ENCODE data around the gene JMJD8.

Gene JMJD8

DNA sequence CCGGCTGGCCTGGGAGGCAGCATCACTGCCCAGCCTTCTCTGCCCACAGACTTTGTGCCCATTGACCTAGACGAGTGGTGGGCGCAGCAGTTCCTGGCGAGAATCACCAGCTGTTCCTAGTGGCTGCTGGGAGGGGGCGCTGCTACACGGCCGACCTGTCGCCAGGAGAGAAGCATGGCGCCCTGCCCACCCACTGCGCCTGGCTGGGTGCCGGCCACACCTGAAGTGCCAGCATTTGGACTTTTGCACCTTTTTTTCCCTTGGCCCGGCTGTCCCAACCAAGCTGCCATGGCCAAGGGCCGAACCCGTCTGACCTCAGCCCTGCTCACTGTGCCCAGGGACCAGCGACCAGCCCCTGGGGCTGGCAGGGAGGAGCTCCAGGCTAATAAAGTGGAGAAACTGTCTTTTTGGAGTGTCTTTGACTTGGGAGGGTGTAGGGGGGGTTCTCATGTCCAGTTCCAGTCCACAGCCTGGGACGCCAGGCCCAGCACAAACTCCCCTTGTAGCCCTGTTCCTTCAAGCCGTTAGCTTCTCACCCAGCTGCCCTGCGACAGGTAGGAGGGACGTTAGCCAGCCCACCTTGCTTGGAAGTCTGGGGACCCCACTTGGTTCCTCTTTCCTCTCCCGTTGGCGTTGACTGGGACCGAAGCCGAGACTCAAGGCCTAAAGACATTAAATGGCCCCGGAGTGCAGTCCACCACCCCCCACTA, 35.9 kb downstream of the JMJD8 start:
- DNase-seq (ENCODE audit: low spot score): peak; percentile 40
- H3K36me3 Mint-ChIP-seq (ENCODE audit: low read depth): no peaks in the 10 kb centered on the region

DNA sequence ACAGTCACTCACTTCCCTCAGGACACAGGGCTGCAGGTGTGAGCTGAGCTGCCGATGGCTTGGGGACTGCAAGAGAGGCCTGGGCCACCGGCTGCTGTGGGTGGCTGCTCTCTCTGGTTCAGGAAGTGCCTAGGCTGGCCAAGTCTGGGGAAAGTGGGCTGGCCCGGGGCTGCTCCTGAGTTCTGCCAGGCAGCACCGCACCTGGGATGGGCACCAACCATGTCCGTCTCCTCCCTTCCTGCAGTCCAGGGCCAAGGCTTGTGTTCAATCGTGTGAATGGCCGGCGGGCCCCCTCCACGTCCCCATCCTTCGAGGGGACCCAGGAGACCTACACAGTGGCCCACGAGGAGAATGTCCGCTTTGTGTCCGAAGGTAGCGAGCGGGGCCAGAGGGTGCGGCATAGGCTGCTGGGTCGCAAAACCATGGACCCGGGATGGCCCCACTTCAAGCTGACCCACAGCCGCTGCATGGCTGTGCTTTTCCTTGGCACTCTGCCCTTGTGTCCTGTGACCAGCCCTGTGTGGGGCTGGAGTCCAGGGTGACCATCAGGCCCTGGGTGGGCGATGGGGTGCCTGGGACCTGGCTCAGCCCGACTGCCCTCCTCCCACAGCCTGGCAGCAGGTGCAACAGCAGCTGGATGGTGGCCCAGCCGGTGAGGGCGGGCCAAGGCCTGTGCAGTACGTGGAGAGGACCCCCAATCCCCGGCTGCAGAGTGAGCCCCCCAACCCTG, 36.8 kb downstream of the JMJD8 start:
- Mint-ChIP-seq H3K27me3 (ENCODE audit: low read depth) (no peaks in the 10 kb centered on the region), H3K27ac (no peak overlapping the region), H3K9me3 (no peaks in the 10 kb centered on the region), H3K4me1 (ENCODE audit: low read depth) (peaks cover 9% of the 10 kb centered on the region), H3K36me3 (ENCODE audit: low read depth) (no peaks in the 10 kb centered on the region), H3K4me3 (no peak overlapping the region)
- no peak for DNase-seq (ENCODE audit: low spot score)

More for the DNA sequence above, 35.9 kb downstream of the JMJD8 start:
- H3K27me3 Mint-ChIP-seq (ENCODE audit: low read depth): no peaks in the 10 kb centered on the region
- H3K9me3 Mint-ChIP-seq: no peaks in the 10 kb centered on the region
- H3K27ac Mint-ChIP-seq: peak overlapping the region; percentile 69
- peak overlapping the region; percentile 78 for H3K4me3 Mint-ChIP-seq
- peaks cover 9% of the 10 kb centered on the region for H3K4me1 Mint-ChIP-seq (ENCODE audit: low read depth)

DNA sequence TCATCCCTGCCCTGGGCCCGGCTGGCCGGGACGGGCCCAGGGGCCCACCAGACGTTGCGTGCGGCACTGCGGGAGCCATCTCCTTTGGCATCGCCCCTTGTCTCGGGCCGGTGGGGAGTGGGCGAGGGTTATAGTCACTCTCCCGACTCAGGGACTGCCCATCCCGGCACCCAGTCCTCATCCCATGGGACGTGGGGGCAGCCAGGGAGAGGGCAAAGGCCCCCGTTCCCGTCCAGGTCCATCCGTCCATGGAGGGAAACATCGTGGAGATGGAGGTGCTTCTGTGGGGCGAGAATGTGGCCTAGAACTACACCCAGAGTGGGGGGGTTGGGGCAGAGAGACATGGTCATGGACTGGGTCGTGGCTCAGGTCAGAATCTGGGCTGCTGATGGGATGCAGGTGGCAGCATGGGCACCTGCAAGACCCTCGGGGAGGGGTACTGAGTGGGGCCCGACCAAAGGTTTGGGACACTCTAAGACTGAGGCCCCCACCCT, 37.4 kb downstream of the JMJD8 start:
- H3K4me1 Mint-ChIP-seq (ENCODE audit: low read depth): peaks cover 9% of the 10 kb centered on the region
- H3K4me3 Mint-ChIP-seq: no peak overlapping the region
- no peaks in the 10 kb centered on the region for H3K9me3 Mint-ChIP-seq
- DNase-seq (ENCODE audit: low spot score): no peak
- H3K27me3 Mint-ChIP-seq (ENCODE audit: low read depth): no peaks in the 10 kb centered on the region
- H3K27ac Mint-ChIP-seq: no peak overlapping the region
- no peaks in the 10 kb centered on the region for H3K36me3 Mint-ChIP-seq (ENCODE audit: low read depth)

GRCh38 chr16:645852-646678, 38.1 kb downstream of the JMJD8 start:
- H3K4me1 Mint-ChIP-seq (ENCODE audit: low read depth): peaks cover 9% of the 10 kb centered on the region
- no peaks in the 10 kb centered on the region for H3K36me3 Mint-ChIP-seq (ENCODE audit: low read depth)
- no peaks in the 10 kb centered on the region for H3K27me3 Mint-ChIP-seq (ENCODE audit: low read depth)
- no peak overlapping the region for H3K4me3 Mint-ChIP-seq
- no peaks in the 10 kb centered on the region for H3K9me3 Mint-ChIP-seq
- no peak overlapping the region for H3K27ac Mint-ChIP-seq
- no peak for DNase-seq (ENCODE audit: low spot score)

DNA sequence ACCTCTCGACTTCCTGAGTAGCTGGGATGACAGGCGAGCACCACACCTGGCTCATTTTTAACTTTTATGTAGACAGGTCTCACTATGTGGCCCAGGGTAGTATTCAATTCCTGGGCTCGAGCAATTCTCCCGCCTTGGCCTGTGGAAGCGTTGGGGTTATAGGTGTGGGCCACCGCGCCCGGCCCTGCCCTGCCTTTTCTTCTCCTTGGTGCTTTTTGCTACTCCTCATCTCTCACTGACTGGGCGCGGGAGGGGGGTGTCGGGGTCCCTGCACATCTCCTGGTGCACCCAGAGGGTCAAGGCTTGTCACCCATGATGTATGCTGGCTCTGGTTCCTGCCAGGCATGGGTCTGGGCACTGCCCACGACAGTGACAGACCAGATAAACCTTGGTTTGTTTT, 39.6 kb downstream of the JMJD8 start:
- Mint-ChIP-seq H3K27ac (peak overlapping the region; percentile 21), H3K36me3 (ENCODE audit: low read depth) (no peaks in the 10 kb centered on the region), H3K9me3 (no peaks in the 10 kb centered on the region), H3K27me3 (ENCODE audit: low read depth) (no peaks in the 10 kb centered on the region), H3K4me1 (ENCODE audit: low read depth) (peaks cover 9% of the 10 kb centered on the region), H3K4me3 (peak overlapping the region; percentile 55)
- no peak for DNase-seq (ENCODE audit: low spot score)

- H3K4me1 Mint-ChIP-seq (ENCODE audit: low read depth): peaks cover 9% of the 10 kb centered on the region
- H3K9me3 Mint-ChIP-seq: no peaks in the 10 kb centered on the region
- H3K27ac Mint-ChIP-seq: peak overlapping the region; percentile 41
- peak overlapping the region; percentile 75 for H3K4me3 Mint-ChIP-seq
- H3K36me3 Mint-ChIP-seq (ENCODE audit: low read depth): no peaks in the 10 kb centered on the region
- DNase-seq (ENCODE audit: low spot score): no peak
- no peaks in the 10 kb centered on the region for H3K27me3 Mint-ChIP-seq (ENCODE audit: low read depth)
Observed at GRCh38 chr16:643050-643368, 41.1 kb downstream of the JMJD8 start.

- H3K27ac Mint-ChIP-seq: peak overlapping the region; percentile 41
- H3K27me3 Mint-ChIP-seq (ENCODE audit: low read depth): no peaks in the 10 kb centered on the region
- no peaks in the 10 kb centered on the region for H3K36me3 Mint-ChIP-seq (ENCODE audit: low read depth)
- peak overlapping the region; percentile 75 for H3K4me3 Mint-ChIP-seq
- peaks cover 9% of the 10 kb centered on the region for H3K4me1 Mint-ChIP-seq (ENCODE audit: low read depth)
- no peaks in the 10 kb centered on the region for H3K9me3 Mint-ChIP-seq
- DNase-seq (ENCODE audit: low spot score): peak; percentile 44
Observed at GRCh38 chr16:642189-643049, 41.7 kb downstream of the JMJD8 start.

DNA sequence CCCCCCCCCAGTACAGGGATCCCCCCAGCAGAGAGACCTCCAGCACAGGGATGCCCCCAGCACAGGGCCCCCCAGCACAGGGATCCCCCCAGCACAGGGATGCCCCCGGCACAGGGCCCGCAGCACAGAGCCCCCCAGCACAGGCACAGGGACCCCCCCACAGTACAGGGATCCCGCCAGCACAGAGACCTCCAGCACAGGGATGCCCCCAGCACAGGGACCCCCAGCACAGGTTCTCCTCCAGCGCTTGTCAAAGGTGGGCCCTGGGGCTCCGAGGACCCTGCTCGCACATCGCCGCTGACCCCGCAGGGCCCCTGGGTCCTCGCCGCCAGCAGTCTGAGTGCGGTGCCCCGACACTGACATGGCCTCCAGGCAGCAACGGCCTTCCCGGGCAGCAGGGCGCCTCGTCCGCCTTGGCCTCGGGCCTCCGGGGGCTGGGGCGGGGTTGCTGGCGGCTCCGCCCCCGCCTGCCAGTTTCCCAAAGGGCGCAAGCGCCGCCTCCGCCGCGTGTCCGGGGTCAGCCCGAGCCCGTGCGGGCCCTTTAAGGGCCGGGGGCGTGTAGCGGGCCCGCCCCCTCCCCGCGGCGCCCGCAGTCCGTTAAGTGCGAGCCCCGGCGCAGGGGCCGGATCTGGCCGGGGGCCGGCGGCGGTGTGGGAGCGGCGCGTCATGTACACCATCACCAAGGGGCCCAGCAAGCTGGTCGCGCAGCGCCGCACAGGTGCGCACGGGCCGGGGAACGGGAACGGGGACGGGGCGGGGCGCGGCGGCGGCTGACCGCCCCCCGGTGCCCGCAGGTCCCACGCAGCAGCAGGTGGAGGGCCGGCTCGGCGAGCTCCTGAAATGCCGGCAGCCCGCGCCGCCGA, 42.6 kb downstream of the JMJD8 start, which contains the start of gene MCRIP2:
TSS of gene MCRIP2 (plus strand) at position 503 of the 863 bp plus-strand sequence. CDS start at position 667, 164 bp downstream.
- H3K27me3 Mint-ChIP-seq (ENCODE audit: low read depth): no peaks in the 10 kb centered on the region
- H3K4me3 Mint-ChIP-seq: peak within 1 kb of the TSS; percentile 75
- peaks cover 12% of the 10 kb centered on the region for H3K4me1 Mint-ChIP-seq (ENCODE audit: low read depth)
- no peaks in the 10 kb centered on the region for H3K9me3 Mint-ChIP-seq
- H3K27ac Mint-ChIP-seq: peak within 1 kb of the TSS; percentile 60
- peaks cover 2% of the 10 kb centered on the region for H3K36me3 Mint-ChIP-seq (ENCODE audit: low read depth)
- DNase-seq (ENCODE audit: low spot score): peak; percentile 89

DNA sequence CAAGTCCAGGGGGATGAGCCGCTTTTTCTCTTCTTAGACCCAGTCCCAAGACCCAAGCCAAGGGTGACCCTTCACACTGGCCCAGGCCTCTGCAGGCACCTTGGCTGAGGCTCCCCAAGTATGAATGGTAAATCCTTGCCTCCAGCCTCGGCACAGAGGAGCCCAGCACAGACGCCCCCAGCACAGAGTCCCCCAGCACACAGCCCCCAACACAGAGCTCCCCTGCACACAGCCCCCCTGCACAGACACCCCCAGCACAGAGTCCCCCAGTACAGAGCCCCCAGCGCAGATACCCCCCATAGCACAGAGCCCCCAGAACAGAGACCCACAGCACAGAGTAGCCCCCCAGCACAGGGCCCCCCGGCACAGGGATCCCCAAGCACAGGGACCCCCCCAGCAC, 43.5 kb downstream of the JMJD8 start:
- peaks cover 2% of the 10 kb centered on the region for H3K36me3 Mint-ChIP-seq (ENCODE audit: low read depth)
- H3K9me3 Mint-ChIP-seq: no peaks in the 10 kb centered on the region
- no peaks in the 10 kb centered on the region for H3K27me3 Mint-ChIP-seq (ENCODE audit: low read depth)
- DNase-seq (ENCODE audit: low spot score): no peak
- peaks cover 15% of the 10 kb centered on the region for H3K4me1 Mint-ChIP-seq (ENCODE audit: low read depth)
- H3K4me3 Mint-ChIP-seq: peak overlapping the region; percentile 69
- H3K27ac Mint-ChIP-seq: peak overlapping the region; percentile 60

GRCh38 chr16:638836-639235, 45.3 kb downstream of the JMJD8 start:
- H3K27me3 Mint-ChIP-seq (ENCODE audit: low read depth): no peaks in the 10 kb centered on the region
- no peak overlapping the region for H3K4me3 Mint-ChIP-seq
- H3K27ac Mint-ChIP-seq: no peak overlapping the region
- DNase-seq (ENCODE audit: low spot score): no peak
- no peaks in the 10 kb centered on the region for H3K9me3 Mint-ChIP-seq
- H3K4me1 Mint-ChIP-seq (ENCODE audit: low read depth): peaks cover 10% of the 10 kb centered on the region
- peaks cover 2% of the 10 kb centered on the region for H3K36me3 Mint-ChIP-seq (ENCODE audit: low read depth)

DNA sequence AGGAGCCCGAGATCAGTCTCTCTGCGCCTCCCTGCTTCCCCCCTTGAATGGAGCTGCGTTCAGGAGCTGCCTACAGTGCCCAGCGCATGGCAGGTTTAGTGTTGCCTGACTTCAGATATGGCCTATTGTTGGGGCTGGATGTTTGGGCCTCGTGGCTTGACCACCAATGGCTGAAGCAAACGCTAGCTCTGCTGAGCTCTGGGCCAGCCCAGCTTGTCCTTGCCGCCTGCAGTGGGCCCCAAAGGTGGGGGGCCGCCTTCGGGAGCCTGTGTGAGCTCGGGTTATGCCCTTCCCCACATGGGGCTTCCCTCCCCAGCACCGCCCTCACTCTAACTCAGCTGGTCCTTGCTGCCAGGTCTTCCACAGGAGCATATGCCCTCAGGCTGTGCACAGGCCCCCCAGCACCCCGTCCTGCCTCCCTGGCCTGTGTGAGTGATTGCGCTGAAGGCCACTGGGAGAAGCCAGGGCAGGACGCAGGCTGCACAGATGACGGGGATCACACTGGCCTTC, 46.0 kb downstream of the JMJD8 start:
- no peak for DNase-seq (ENCODE audit: low spot score)
- Mint-ChIP-seq H3K36me3 (ENCODE audit: low read depth) (peaks cover 2% of the 10 kb centered on the region), H3K9me3 (no peaks in the 10 kb centered on the region), H3K27me3 (ENCODE audit: low read depth) (no peaks in the 10 kb centered on the region), H3K27ac (no peak overlapping the region), H3K4me3 (no peak overlapping the region), H3K4me1 (ENCODE audit: low read depth) (peaks cover 8% of the 10 kb centered on the region)
